H1 (cell line): ENCODE results near the gene RDM1.

ENCODE experiments used
- ATF2 ChIP-seq: IDR thresholded peaks from 2 replicates; pipeline ENCODE4 v1.6.1; 2012; ENCODE audit warnings: low read length, inconsistent platforms
- EZH2 ChIP-seq: fragments of 200-600 bp; sonication (generic); IDR thresholded peaks from 2 replicates; pipeline ENCODE4 v1.7.1; 2012; ENCODE audit warnings: low read depth, mild to moderate bottlenecking, moderate library complexity, low read length, inconsistent platforms; ENCODE audit not compliant: severe bottlenecking
- GABPA ChIP-seq: IDR thresholded peaks from 2 replicates; pipeline ENCODE4 v1.6.1; 2011; ENCODE audit warnings: mild to moderate bottlenecking, low read length, moderate library complexity, borderline replicate concordance; ENCODE audit not compliant: insufficient read depth
- KDM5A ChIP-seq: fragments of 200-600 bp; IDR thresholded peaks from 2 replicates; pipeline ENCODE4 v1.7.1; 2012; ENCODE audit warnings: mild to moderate bottlenecking, low read length, inconsistent platforms, mixed read lengths
- MAX ChIP-seq: IDR thresholded peaks from 2 replicates; pipeline ENCODE4 v1.6.1; 2012; ENCODE audit warnings: inconsistent platforms
- POLR2A ChIP-seq, 2 experiments: IDR thresholded peaks; 1 replicate in 1 of 2; 2 replicates in 1 of 2; pipeline ENCODE4 v1.6.1; 2011; ENCODE audit warnings: low read depth in 2 of 2, low read length in 2 of 2, mild to moderate bottlenecking in 2 of 2; ENCODE audit errors: control extremely low read depth in 1 of 2
- RNF2 ChIP-seq: fragments of 200-900, 300-1000 bp; sonication (generic); IDR thresholded peaks from 2 replicates; pipeline ENCODE4 v1.7.1; 2016; ENCODE audit warnings: borderline replicate concordance, low read depth, mild to moderate bottlenecking, antibody characterized with exemption, low read length; ENCODE audit not compliant: poor library complexity, severe bottlenecking; ENCODE audit errors: missing control alignments
- TAF1 ChIP-seq: IDR thresholded peaks from 2 replicates; pipeline ENCODE4 v1.6.1; 2011; ENCODE audit warnings: mild to moderate bottlenecking, low read depth, low read length
- TF ChIP-seq, protein P1 (sequence below), 3 experiments: IDR thresholded peaks; 1 replicate in 2 of 3; 2 replicates in 1 of 3; pipeline versions ENCODE4 v1.5.1 to v1.6.1; 2011; ENCODE audit warnings: low read length in 3 of 3, mild to moderate bottlenecking in 3 of 3, inconsistent platforms in 2 of 3, low read depth in 1 of 3, moderate library complexity in 1 of 3; ENCODE audit not compliant: insufficient read depth in 1 of 3; ENCODE audit errors: control extremely low read depth in 1 of 3

DNA sequence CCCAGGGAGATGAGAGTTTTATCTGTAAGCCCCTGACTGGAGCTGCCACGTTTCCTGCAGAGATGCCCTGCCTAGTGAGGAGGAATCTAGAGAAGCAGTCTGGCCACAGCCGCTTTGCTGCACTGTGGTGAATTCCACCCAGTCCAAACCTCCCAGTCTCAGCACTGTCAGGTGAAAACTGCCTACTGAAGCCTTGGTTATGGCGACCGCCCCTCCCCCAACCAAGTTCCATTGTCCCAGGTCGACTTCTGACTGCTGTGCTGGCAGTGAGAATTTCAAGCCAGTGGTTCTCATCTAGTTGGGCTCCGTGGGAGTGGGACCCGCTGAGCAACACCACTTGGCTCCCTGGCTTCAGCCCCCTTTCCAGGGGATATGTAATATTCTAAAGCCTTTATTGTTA, 23.1 kb upstream of the RDM1 start:
- TF ChIP-seq, protein P1, sequence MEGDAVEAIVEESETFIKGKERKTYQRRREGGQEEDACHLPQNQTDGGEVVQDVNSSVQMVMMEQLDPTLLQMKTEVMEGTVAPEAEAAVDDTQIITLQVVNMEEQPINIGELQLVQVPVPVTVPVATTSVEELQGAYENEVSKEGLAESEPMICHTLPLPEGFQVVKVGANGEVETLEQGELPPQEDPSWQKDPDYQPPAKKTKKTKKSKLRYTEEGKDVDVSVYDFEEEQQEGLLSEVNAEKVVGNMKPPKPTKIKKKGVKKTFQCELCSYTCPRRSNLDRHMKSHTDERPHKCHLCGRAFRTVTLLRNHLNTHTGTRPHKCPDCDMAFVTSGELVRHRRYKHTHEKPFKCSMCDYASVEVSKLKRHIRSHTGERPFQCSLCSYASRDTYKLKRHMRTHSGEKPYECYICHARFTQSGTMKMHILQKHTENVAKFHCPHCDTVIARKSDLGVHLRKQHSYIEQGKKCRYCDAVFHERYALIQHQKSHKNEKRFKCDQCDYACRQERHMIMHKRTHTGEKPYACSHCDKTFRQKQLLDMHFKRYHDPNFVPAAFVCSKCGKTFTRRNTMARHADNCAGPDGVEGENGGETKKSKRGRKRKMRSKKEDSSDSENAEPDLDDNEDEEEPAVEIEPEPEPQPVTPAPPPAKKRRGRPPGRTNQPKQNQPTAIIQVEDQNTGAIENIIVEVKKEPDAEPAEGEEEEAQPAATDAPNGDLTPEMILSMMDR (IDR thresholded peaks at IDR 0.05; ENCODE audit: control extremely low read depth in 1 of 3, insufficient read depth in 1 of 3, low read depth in 1 of 3, low read length in 3 of 3), result no peak
- TF ChIP-seq MAX (no peak), POLR2A (IDR thresholded peaks at IDR 0.05; ENCODE audit: control extremely low read depth in 1 of 2, low read depth in 2 of 2, low read length in 2 of 2) (no peak), GABPA (no peak), ATF2 (no peak), TAF1 (no peak), RNF2 (no peak), EZH2 (no peak), KDM5A (no peak)
